ENCODE data around the gene TBC1D4.

Gene TBC1D4

GRCh38 chr13:75347925-75348324 is 134.0 kb downstream of the TBC1D4 start:
- H3K4me3 ChIP-seq (ENCODE audit: low read depth, low read length), result no peak overlapping the region
- no peak for TF ChIP-seq CTCF (IDR thresholded peaks at IDR 0.05; ENCODE audit: borderline replicate concordance, insufficient read depth, low read depth, low read length)

GRCh38 chr13:75347457-75347856 is 134.5 kb downstream of the TBC1D4 start:
- no peak overlapping the region for H3K4me3 ChIP-seq (ENCODE audit: low read depth, low read length)

GRCh38 chr13:75345193-75345592 is 136.8 kb downstream of the TBC1D4 start:
- H3K4me3 ChIP-seq (ENCODE audit: low read depth, low read length), result no peak overlapping the region
- no peak for TF ChIP-seq CTCF (IDR thresholded peaks at IDR 0.05; ENCODE audit: borderline replicate concordance, insufficient read depth, low read depth, low read length)

More at GRCh38 chr13:75347457-75347856, 134.5 kb downstream of the TBC1D4 start:
- no peak for TF ChIP-seq CTCF (IDR thresholded peaks at IDR 0.05; ENCODE audit: borderline replicate concordance, insufficient read depth, low read depth, low read length)

- TF ChIP-seq CTCF (IDR thresholded peaks at IDR 0.05; ENCODE audit: borderline replicate concordance, insufficient read depth, low read depth, low read length), result no peak
- no peak overlapping the region for H3K4me3 ChIP-seq (ENCODE audit: low read depth, low read length)
Observed at GRCh38 chr13:75341028-75341427, 140.9 kb downstream of the TBC1D4 start.

GRCh38 chr13:75339635-75340374 is 142.2 kb downstream of the TBC1D4 start:
- TF ChIP-seq CTCF (IDR thresholded peaks at IDR 0.05; ENCODE audit: borderline replicate concordance, insufficient read depth, low read depth, low read length), result no peak

GRCh38 chr13:75334634-75335447 is 147.1 kb downstream of the TBC1D4 start:
- no peak for TF ChIP-seq CTCF (IDR thresholded peaks at IDR 0.05; ENCODE audit: borderline replicate concordance, insufficient read depth, low read depth, low read length)
- no peak overlapping the region for H3K4me3 ChIP-seq (ENCODE audit: low read depth, low read length)

More at GRCh38 chr13:75339635-75340374, 142.2 kb downstream of the TBC1D4 start:
- H3K4me3 ChIP-seq (ENCODE audit: low read depth, low read length), result no peak overlapping the region
